HepG2 (cell line): Measurements from ENCODE around the gene ENDOD1. TPM values are rescaled to one million over a fixed set of nuclear protein-coding genes. Genes with fewer than 3 reads are reported as not detected.

Experiments
- FOXA3 ChIP-seq: IDR thresholded peaks from 2 replicates; pipeline ENCODE4 v1.6.1; 2016; ENCODE audit warnings: missing genetic modification reagents, missing compliant biosample characterization
- GLI4 ChIP-seq: sonication (generic); formaldehyde crosslinking; IDR thresholded peaks from 2 replicates; pipeline ENCODE4 v1.5.1; 2020; ENCODE audit warnings: missing genetic modification reagents, mild to moderate bottlenecking, moderate library complexity, borderline replicate concordance
- HNRNPH1 ChIP-seq: fragments of 200-400 bp; formaldehyde crosslinking; optimal IDR thresholded peaks from 2 replicates; pipeline ENCODE3; 2017; ENCODE audit warnings: mild to moderate bottlenecking, low read depth, low read length
- HNRNPLL ChIP-seq: fragments of 200-400 bp; formaldehyde crosslinking; IDR thresholded peaks from 2 replicates; pipeline ENCODE4 v1.6.1; 2017; ENCODE audit warnings: mild to moderate bottlenecking, low read depth, low read length; ENCODE audit not compliant: poor library complexity, severe bottlenecking
- KAT8 ChIP-seq: IDR thresholded peaks from 2 replicates; pipeline ENCODE4 v1.6.1; 2016; ENCODE audit warnings: missing genetic modification reagents, missing compliant biosample characterization
- KLF11 ChIP-seq: IDR thresholded peaks from 2 replicates; pipeline ENCODE4 v1.6.1; 2016; ENCODE audit warnings: missing compliant biosample characterization
- MIER2 ChIP-seq: IDR thresholded peaks from 2 replicates; pipeline ENCODE4 v1.6.1; 2016; ENCODE audit warnings: missing biosample characterization, missing genetic modification reagents
- NR2F1 ChIP-seq, 2 experiments: fragments of 450-650 bp in 1 of 2; formaldehyde crosslinking in 1 of 2; IDR thresholded peaks; 2 replicates each; pipeline versions ENCODE4 v1.5.0 to v1.6.1; 2016 to 2020; ENCODE audit warnings: mild to moderate bottlenecking in 1 of 2, missing compliant biosample characterization in 1 of 2, missing genetic modification reagents in 1 of 2, moderate library complexity in 1 of 2
- PBX3 ChIP-seq: sonication (generic); formaldehyde crosslinking; IDR thresholded peaks from 2 replicates; pipeline ENCODE4 v1.8.1; 2023; ENCODE audit warnings: missing genetic modification reagents, inconsistent platforms, borderline replicate concordance
- PHF5A ChIP-seq: IDR thresholded peaks from one replicate; pipeline ENCODE4 v1.6.1; 2018; ENCODE audit warnings: low read depth, missing genetic modification reagents; ENCODE audit not compliant: unreplicated experiment
- SSRP1 ChIP-seq: IDR thresholded peaks from 2 replicates; pipeline ENCODE4 v1.6.1; 2016; ENCODE audit warnings: control low read depth
- TBX3 ChIP-seq: fragments of 450-650 bp; IDR thresholded peaks from 2 replicates; pipeline ENCODE4 v1.6.1; 2017; ENCODE audit warnings: antibody characterized with exemption, mild to moderate bottlenecking, inconsistent platforms, borderline replicate concordance
- ZFP37 ChIP-seq: sonication (generic); formaldehyde crosslinking; IDR thresholded peaks from 2 replicates; pipeline ENCODE4 v1.4.0; 2020; ENCODE audit warnings: missing genetic modification reagents, borderline replicate concordance
- ZKSCAN5 ChIP-seq: sonication (generic); formaldehyde crosslinking; IDR thresholded peaks from 2 replicates; pipeline ENCODE4 v1.5.1; 2020; ENCODE audit warnings: mild to moderate bottlenecking, missing genetic modification reagents
- ZNF205 ChIP-seq: IDR thresholded peaks from 2 replicates; pipeline ENCODE4 v1.6.1; 2018; ENCODE audit warnings: missing biosample characterization, missing genetic modification reagents
- ZNF235 ChIP-seq: sonication (generic); formaldehyde crosslinking; IDR thresholded peaks from 2 replicates; pipeline ENCODE4 v1.8.1; 2023; ENCODE audit warnings: mild to moderate bottlenecking, missing genetic modification reagents, borderline replicate concordance
- ZNF580 ChIP-seq: IDR thresholded peaks from 2 replicates; pipeline ENCODE4 v1.6.1; 2016; ENCODE audit warnings: low read depth, borderline replicate concordance
- ZNF775 ChIP-seq: sonication (generic); formaldehyde crosslinking; IDR thresholded peaks from 2 replicates; pipeline ENCODE4 v1.4.0; 2020; ENCODE audit warnings: missing genetic modification reagents, mild to moderate bottlenecking, moderate library complexity, borderline replicate concordance
- ZNF788 ChIP-seq: sonication (generic); formaldehyde crosslinking; IDR thresholded peaks from 2 replicates; pipeline ENCODE4 v1.5.0; 2020; ENCODE audit warnings: mild to moderate bottlenecking, missing genetic modification reagents, borderline replicate concordance
- ZNF816 ChIP-seq: sonication (generic); formaldehyde crosslinking; IDR thresholded peaks from 2 replicates; pipeline ENCODE4 v1.8.0; 2022; ENCODE audit warnings: missing genetic modification reagents, mild to moderate bottlenecking, borderline replicate concordance
- ZNF850 ChIP-seq: sonication (generic); formaldehyde crosslinking; conservative IDR thresholded peaks from 2 replicates; pipeline ENCODE4 v1.9.0; 2021; ENCODE audit warnings: mild to moderate bottlenecking, missing genetic modification reagents
- ZSCAN29 ChIP-seq: sonication (generic); formaldehyde crosslinking; conservative IDR thresholded peaks from 2 replicates; pipeline ENCODE4 v1.4.0; 2020; ENCODE audit warnings: mild to moderate bottlenecking, missing genetic modification reagents
- polyA plus RNA-seq, 8 experiments: library from polyadenylated mRNA; depleted of rRNA in 3 of 8; stranded (reverse) in 7 of 8; unstranded in 1 of 8; fragments of >200 nt; fragmentation: Illumina TruSeq in 4 of 8; extraction: Trizol in 4 of 8; gene quantifications; 2 replicates each; pipeline versions ENCODE4 v1.2.1 to v1.2.3, GENCODE V29; 2011 to 2016; ENCODE audit warnings: low read depth in 4 of 8, missing spikeins in 1 of 8, mixed read lengths in 1 of 8; ENCODE audit not compliant: insufficient read depth in 1 of 8
- total RNA-seq, 5 experiments: library from RNA; depleted of rRNA; stranded (reverse); fragments of >200 nt; fragmentation: Illumina TruSeq; extraction: Trizol; gene quantifications; 2 replicates each; pipeline ENCODE4 v1.2.3, GENCODE V29; 2016; ENCODE audit warnings: low read depth in 1 of 5
- TF ChIP-seq, protein P1 (sequence below): IDR thresholded peaks from 2 replicates; pipeline ENCODE4 v1.4.0; 2020; ENCODE audit warnings: mild to moderate bottlenecking, missing genetic modification reagents
- TF ChIP-seq, protein P2 (sequence below): fragments of 450-650 bp; IDR thresholded peaks from 2 replicates; pipeline ENCODE4 v1.6.1; 2016

Gene ENDOD1
- total and polyA plus RNA-seq, 2 of the 13 experiments (the other 11 are each of a cell fraction or from before 2014, with no cell fraction given) = 2.0 to 6.8 TPM

DNA sequence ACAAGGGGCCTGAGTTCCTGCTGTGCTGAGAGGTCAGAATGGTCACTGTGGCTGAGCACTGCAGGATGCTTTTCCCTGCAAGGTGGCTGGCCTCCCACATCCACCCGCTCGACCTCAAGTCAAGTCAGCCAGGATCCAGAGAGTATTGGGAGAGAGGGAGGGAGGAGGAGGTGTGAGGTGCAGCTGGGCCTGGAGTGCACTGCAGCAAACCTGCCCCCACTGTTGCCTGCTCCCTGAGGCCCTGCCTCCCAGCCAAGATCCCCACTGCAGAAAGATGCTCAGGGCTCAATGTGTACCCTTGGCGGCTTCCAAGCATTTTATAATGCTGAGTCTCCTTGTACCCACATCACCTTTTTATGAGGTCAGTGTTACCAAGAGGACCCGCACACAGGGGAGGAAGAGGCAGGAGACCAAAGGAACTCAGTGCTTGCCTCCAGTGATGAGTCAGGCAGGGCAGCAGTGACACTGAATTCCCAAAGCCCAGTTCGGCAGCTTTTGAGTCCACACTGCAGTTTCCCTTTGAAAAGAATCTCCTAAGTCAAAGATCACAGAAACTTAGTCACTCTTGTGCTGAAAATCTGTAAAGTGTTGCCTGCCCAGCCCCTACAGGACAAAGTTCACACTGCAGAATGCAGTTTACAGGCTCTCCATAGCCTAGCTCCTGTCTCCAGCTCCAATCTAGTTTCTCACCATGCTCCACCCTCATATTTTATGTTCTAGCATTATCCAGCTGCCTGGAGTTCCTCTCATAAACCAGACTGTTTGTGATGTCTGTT, 3.1 kb downstream of the ENDOD1 start (continued):
- TF ChIP-seq TBX3 (no peak), ZFP37 (no peak), HNRNPLL (no peak), KAT8 (CRISPR knock-in tag) (0 out of 2 replicates have a peak, but pooled peaks have one; percentile 58), ZNF816 (CRISPR knock-in tag) (no peak), ZNF205 (CRISPR knock-in tag) (peak; percentile 51; the same call in 1 of the 2 replicates), ZNF788 (no peak), NR2F1 (CRISPR knock-in tag; IDR thresholded peaks at IDR 0.05) (0 out of 4 replicates have a peak, but pooled peaks of 1 of the 2 experiments have one; percentile 51), ZNF850 (no peak), ZNF775 (CRISPR knock-in tag) (no peak), GLI4 (CRISPR knock-in tag) (no peak), SSRP1 (CRISPR knock-in tag) (no peak), MIER2 (no peak), PBX3 (CRISPR knock-in tag) (no peak), HNRNPH1 (no peak), PHF5A (no peak), ZNF580 (CRISPR knock-in tag) (no peak), ZNF235 (CRISPR knock-in tag) (no peak), FOXA3 (CRISPR knock-in tag) (no peak), ZSCAN29 (CRISPR knock-in tag) (no peak), KLF11 (CRISPR knock-in tag) (no peak), ZKSCAN5 (CRISPR knock-in tag) (no peak)
- TF ChIP-seq, protein P1, sequence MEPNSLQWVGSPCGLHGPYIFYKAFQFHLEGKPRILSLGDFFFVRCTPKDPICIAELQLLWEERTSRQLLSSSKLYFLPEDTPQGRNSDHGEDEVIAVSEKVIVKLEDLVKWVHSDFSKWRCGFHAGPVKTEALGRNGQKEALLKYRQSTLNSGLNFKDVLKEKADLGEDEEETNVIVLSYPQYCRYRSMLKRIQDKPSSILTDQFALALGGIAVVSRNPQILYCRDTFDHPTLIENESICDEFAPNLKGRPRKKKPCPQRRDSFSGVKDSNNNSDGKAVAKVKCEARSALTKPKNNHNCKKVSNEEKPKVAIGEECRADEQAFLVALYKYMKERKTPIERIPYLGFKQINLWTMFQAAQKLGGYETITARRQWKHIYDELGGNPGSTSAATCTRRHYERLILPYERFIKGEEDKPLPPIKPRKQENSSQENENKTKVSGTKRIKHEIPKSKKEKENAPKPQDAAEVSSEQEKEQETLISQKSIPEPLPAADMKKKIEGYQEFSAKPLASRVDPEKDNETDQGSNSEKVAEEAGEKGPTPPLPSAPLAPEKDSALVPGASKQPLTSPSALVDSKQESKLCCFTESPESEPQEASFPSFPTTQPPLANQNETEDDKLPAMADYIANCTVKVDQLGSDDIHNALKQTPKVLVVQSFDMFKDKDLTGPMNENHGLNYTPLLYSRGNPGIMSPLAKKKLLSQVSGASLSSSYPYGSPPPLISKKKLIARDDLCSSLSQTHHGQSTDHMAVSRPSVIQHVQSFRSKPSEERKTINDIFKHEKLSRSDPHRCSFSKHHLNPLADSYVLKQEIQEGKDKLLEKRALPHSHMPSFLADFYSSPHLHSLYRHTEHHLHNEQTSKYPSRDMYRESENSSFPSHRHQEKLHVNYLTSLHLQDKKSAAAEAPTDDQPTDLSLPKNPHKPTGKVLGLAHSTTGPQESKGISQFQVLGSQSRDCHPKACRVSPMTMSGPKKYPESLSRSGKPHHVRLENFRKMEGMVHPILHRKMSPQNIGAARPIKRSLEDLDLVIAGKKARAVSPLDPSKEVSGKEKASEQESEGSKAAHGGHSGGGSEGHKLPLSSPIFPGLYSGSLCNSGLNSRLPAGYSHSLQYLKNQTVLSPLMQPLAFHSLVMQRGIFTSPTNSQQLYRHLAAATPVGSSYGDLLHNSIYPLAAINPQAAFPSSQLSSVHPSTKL = peak; percentile 72
- TF ChIP-seq, protein P2, sequence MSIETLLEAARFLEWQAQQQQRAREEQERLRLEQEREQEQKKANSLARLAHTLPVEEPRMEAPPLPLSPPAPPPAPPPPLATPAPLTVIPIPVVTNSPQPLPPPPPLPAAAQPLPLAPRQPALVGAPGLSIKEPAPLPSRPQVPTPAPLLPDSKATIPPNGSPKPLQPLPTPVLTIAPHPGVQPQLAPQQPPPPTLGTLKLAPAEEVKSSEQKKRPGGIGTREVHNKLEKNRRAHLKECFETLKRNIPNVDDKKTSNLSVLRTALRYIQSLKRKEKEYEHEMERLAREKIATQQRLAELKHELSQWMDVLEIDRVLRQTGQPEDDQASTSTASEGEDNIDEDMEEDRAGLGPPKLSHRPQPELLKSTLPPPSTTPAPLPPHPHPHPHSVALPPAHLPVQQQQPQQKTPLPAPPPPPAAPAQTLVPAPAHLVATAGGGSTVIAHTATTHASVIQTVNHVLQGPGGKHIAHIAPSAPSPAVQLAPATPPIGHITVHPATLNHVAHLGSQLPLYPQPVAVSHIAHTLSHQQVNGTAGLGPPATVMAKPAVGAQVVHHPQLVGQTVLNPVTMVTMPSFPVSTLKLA = no peak
